Measurements from ENCODE around the gene MAML2.

GRCh38 chr11:96136613-96137298 is 206.2 kb downstream of the MAML2 start:
- TF ChIP-seq TAF1 (IDR thresholded peaks at IDR 0.05; ENCODE audit: borderline replicate concordance, low read depth, low read length) (no peak), POLR2A (IDR thresholded peaks at IDR 0.05; ENCODE audit: low read depth, low read length) (no peak), POLR2AphosphoS5 (IDR thresholded peaks at IDR 0.05; ENCODE audit: low read depth, low read length) (no peak)

Data from GM12892 (cell line).